Measurements from ENCODE around the gene DMD. TPM values are rescaled to one million over a fixed set of nuclear protein-coding genes. Genes with fewer than 3 reads are reported as not detected.
A peak's percentile ranks its signal among the peaks of the same experiment; 100 is the strongest.

The DMD gene
- polyA plus RNA-seq, 1 donor from 2014 or later: 3.1 TPM

DNA sequence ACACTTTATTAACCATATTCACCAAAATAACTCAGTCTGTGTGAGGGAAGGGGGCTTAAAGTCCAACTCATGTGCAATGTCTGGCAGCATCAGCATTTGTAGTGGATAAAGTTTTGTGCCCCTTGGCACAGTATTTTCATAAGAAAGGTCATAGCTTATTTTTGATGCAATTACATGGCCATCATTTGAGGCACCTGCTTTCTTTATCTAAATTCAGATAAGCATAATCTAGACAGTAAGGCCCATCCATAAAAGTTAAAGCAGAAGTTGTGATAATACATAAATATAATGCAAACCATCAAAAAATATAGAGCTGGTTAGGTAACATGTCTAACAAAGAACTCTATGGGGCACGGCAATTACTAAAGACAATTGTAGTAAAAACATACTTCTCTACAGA, 763.7 kb downstream of the DMD start:
- H3K36me3 Mint-ChIP-seq: no peaks in the 10 kb centered on the region
- no peak overlapping the region for H3K27ac Mint-ChIP-seq
- peaks cover 30 to 52% (median 44%) of the 10 kb centered on the region in 3 donors for H3K4me1 Mint-ChIP-seq
- no peak overlapping the region for H3K4me3 Mint-ChIP-seq
- H3K27me3 Mint-ChIP-seq: peaks cover 2% of the 10 kb centered on the region
- peaks cover 2 to 6% (median 3%) of the 10 kb centered on the region in 3 donors for H3K9me3 Mint-ChIP-seq

DNA sequence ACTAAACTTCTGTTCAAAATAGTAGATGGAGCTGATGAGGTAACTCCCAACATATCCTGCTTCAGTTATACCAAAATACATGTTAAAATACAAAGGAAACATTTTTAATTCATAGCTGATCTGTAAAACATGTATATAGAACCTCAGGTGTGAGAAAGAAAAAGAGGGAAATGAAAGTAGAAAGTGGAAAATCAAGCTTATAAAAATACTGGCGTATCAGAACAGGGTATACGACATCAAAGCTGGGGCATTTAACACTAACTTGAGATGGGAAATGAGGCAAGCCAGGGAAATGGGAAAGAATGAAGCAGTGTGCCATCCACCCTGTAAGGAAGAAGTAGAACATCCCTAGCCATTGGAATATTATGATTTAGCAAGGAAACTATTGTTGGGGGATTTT, 767.5 kb downstream of the DMD start:
- Mint-ChIP-seq H3K9me3 (peaks cover 2 to 6% (median 3%) of the 10 kb centered on the region in 3 donors), H3K36me3 (no peaks in the 10 kb centered on the region), H3K4me3 (peak overlapping the region in 3 of 4 donors; percentile 4 to 65 (median 6)), H3K27ac (peak overlapping the region; percentile 11 to 46 (median 18)), H3K27me3 (peaks cover 2% of the 10 kb centered on the region), H3K4me1 (peaks cover 24 to 44% (median 35%) of the 10 kb centered on the region in 3 donors)

DNA sequence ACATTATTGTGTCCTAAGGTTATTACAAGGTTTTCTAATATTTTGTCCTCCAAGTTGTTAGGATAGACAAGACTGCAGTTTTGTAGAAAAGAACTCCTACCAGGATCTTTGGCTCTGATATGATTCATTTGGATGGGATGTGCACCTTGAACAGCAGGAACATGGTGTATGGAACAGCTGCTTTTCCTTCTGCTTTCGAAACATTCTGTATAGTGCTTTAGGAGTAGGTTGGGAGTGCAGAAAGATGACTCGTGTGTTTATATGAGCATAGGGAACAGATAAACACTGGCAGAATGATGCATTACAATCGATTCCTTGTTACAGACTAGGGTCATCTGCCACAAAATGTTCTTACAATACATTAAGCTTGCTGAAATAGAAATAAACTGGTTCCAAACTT, 790.1 kb downstream of the DMD start:
- H3K36me3 Mint-ChIP-seq: no peaks in the 10 kb centered on the region
- no peak overlapping the region for H3K4me3 Mint-ChIP-seq
- H3K9me3 Mint-ChIP-seq: no peaks in the 10 kb centered on the region
- no peaks in the 10 kb centered on the region for H3K4me1 Mint-ChIP-seq
- no peak overlapping the region for H3K27ac Mint-ChIP-seq
- peaks cover 7% of the 10 kb centered on the region for H3K27me3 Mint-ChIP-seq

DNA sequence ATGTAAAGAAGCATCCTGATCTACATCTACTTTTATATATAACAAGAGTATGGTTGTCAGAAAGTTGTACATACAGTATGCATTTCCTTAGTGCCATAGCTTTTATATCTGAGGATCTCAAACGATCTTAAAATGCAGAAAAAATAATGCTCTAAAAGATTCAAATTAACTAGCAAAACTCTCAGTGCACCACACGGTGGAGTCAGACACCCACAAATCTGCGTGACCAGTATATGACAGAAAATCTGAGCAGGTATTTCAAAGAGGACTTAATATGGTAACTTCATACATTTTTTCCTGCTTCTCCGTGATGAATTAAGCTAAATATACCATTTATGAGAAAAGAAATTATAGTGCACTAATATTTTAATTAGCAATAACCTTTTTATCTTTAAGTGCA, 803.0 kb downstream of the DMD start:
- no peaks in the 10 kb centered on the region for H3K9me3 Mint-ChIP-seq
- no peaks in the 10 kb centered on the region for H3K27me3 Mint-ChIP-seq
- no peaks in the 10 kb centered on the region for H3K36me3 Mint-ChIP-seq
- no peak overlapping the region for H3K27ac Mint-ChIP-seq
- H3K4me3 Mint-ChIP-seq: no peak overlapping the region
- H3K4me1 Mint-ChIP-seq: no peaks in the 10 kb centered on the region

DNA sequence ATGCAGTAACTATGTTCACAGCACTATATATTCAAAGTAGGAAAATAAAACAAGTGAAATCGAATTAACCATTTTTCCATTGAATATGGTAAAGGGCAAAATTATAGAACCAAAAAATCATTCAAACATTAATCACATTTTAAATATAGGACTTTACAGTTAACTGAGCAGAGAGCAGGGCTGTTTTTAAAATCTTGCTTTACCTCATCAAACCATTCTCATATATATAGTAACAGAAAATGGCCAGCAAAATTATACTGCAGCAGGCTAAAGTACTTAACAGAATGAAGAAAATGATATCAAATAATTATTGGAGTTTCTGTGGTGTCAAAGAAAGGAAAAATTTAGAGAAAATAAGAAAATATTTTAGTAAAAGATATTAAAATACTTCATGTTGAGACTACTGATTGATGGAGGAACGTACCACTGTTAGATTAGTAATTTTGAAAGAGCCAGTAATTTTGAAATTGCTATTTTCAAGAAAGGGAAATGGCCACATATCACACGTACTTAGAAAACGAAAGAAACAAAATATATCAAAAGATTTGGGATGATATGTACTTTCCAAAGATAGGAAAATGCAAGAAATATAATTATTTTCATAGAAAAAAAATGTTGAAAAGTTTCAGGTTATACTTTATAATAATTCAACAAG, 813.7 kb downstream of the DMD start:
- Mint-ChIP-seq H3K9me3 (no peaks in the 10 kb centered on the region), H3K27ac (no peak overlapping the region), H3K4me3 (no peak overlapping the region), H3K36me3 (no peaks in the 10 kb centered on the region), H3K4me1 (no peaks in the 10 kb centered on the region), H3K27me3 (no peaks in the 10 kb centered on the region)

DNA sequence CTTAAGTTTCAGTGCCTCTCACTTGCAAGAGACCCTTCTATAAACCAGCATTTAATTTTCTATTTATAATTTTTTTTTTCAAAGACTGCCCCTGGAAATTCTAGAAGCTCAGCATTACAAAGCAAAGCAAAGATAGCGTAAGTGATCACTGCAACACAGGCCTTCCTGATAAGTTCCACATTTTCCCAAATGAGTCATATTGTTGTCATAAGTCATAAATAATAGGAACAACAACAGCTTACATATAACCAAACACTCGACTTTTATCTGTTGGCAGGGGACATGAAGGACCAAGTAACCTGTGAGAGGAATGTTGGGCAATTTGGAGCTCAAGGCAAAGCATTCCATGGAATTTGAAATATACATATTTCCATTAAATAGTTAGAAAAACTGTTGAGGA, 815.5 kb downstream of the DMD start:
- H3K4me1 Mint-ChIP-seq: no peaks in the 10 kb centered on the region
- H3K4me3 Mint-ChIP-seq: no peak overlapping the region
- H3K36me3 Mint-ChIP-seq: no peaks in the 10 kb centered on the region
- no peaks in the 10 kb centered on the region for H3K27me3 Mint-ChIP-seq
- no peak overlapping the region for H3K27ac Mint-ChIP-seq
- no peaks in the 10 kb centered on the region for H3K9me3 Mint-ChIP-seq

DNA sequence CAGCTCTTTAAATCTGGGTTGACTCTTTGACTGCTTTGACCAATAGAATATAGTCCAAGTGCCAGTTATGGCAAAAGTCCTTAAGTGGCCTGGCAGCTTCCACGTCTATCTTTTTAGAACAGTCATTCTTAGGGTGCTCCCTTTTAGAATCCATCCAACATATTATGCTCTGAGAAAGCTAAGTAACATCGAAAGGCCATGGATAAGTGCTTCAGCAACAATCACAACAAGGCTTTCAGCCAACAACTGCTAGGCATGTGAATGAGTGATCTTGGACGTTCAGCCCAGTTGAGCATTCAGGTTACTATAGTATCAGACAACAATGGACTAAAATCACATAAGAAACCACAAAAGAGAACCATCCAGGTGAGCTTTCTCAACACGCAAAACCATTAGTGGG, 818.7 kb downstream of the DMD start:
- H3K4me3 Mint-ChIP-seq: no peak overlapping the region
- H3K27me3 Mint-ChIP-seq: no peaks in the 10 kb centered on the region
- H3K9me3 Mint-ChIP-seq: no peaks in the 10 kb centered on the region
- no peak overlapping the region for H3K27ac Mint-ChIP-seq
- no peaks in the 10 kb centered on the region for H3K36me3 Mint-ChIP-seq
- no peaks in the 10 kb centered on the region for H3K4me1 Mint-ChIP-seq

DNA sequence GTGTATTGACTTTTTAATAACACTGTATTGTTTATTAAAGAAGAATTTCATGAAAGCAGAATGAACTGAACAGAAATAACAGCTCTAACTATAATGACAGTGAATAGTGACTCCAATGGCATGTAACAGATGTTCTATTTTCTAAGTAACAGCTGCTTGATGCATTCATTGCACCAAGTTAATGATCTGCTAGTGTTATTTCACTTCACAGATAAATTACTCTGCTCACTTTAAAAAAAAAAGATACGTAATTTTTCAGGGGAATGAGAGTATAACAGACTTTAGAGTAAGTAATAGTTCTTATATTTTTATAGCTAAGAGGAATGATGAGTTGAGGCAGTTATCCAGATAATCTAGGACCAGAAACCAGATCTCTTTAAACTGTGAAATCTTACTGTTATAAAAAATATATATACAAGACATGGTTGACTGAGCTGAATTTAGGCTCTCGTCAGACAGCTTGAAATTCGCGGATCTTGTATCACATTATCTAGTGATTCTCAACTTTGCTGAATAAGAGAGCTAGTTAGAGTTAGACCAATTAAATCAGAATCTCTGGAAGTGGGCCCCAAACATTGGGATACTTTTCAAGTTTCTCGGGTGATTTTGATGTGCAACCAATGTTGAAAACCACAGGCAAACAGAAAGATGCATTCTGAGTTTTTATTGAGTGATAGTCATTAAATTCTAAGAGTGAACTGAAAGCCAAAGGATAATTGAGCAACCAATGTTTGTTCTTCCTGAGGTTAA, 840.7 kb downstream of the DMD start:
- H3K27ac Mint-ChIP-seq: no peak overlapping the region
- no peaks in the 10 kb centered on the region for H3K36me3 Mint-ChIP-seq
- H3K4me3 Mint-ChIP-seq: no peak overlapping the region
- no peaks in the 10 kb centered on the region for H3K4me1 Mint-ChIP-seq
- peaks cover 0 to 1% (median 0%) of the 10 kb centered on the region in 3 donors for H3K9me3 Mint-ChIP-seq
- no peaks in the 10 kb centered on the region for H3K27me3 Mint-ChIP-seq

DNA sequence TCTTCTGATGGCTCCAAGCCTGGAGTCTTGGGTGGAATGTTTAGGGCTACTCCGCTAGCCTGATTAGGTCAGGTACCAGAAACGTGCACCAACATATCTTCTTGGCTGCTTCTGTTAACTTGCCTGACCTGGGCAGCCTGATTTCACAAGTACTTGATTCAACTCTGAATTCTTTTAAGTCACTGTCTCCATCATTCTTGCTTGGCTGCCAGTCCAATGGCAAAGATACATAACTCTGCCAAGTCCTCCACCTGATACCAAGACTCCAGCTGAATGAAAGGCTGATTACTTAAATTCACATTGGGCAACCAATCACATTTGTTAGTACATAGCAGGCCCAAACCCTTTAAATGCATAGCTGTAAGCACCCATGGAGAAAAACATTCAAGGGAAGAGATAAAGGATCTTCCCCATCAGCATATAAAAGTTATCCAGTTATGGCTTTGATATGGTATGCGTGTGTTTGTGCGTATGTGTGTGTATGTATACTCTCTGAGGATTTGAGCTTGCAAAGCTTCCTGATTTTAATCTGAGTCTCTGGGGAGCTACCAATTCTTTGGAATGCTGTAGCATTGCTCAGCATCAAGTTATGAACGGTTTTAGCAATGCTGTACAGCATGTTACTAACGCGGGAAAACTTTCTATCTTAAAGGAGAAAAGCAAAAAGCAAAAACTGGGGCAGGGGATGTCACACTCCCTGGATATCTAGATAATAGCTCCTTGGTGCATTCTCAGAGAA, 917.2 kb downstream of the DMD start:
- Mint-ChIP-seq H3K27ac (no peak overlapping the region), H3K36me3 (no peaks in the 10 kb centered on the region), H3K4me3 (no peak overlapping the region), H3K4me1 (no peaks in the 10 kb centered on the region), H3K27me3 (no peaks in the 10 kb centered on the region), H3K9me3 (peaks cover 0 to 7% (median 2%) of the 10 kb centered on the region in 3 donors)

DNA sequence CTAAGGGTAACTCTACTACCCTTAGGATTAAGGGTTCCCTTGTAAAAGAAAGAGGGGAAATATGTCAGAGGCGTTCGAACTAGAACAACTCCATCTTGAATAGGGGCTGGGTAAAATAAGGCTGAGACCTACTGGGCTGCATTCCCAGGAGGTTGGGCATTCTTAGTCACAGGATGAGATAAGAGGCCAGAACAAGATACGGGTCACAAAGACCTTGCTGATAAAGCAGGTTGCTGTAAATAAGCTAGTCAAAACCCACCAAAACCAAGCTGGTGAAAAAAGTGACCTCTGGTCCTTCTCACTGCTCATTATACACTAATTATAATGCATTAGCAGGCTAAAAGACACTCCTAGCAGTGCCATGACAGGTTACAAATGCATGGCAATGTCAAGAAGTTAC, 922.0 kb downstream of the DMD start:
- no peak overlapping the region for H3K4me3 Mint-ChIP-seq
- no peaks in the 10 kb centered on the region for H3K4me1 Mint-ChIP-seq
- H3K27me3 Mint-ChIP-seq: no peaks in the 10 kb centered on the region
- H3K9me3 Mint-ChIP-seq: peaks cover 0 to 4% (median 0%) of the 10 kb centered on the region in 3 donors
- no peaks in the 10 kb centered on the region for H3K36me3 Mint-ChIP-seq
- H3K27ac Mint-ChIP-seq: no peak overlapping the region

DNA sequence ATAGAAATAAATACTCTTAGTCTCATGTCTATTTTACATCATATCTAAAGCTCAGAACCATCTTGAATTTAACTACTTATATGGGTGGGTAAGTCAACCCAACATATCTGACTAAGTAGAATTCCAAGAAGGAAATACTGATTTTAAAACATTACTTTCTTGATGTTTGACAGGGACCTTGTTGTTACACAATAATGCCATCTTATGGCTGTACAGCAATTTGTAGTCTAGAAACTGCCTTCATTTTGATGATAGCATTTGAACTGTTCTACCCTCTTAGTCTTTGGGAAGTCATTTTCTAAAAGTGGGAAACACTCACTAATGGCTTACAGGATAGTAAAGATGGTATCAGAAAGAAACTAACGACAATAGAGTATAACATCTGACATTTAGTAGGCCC, 929.5 kb downstream of the DMD start:
- H3K27me3 Mint-ChIP-seq: peaks cover 2% of the 10 kb centered on the region
- H3K36me3 Mint-ChIP-seq: no peaks in the 10 kb centered on the region
- H3K4me1 Mint-ChIP-seq: peaks cover 0 to 4% (median 0%) of the 10 kb centered on the region in 3 donors
- peaks cover 0 to 3% (median 2%) of the 10 kb centered on the region in 3 donors for H3K9me3 Mint-ChIP-seq
- no peak overlapping the region for H3K4me3 Mint-ChIP-seq
- no peak overlapping the region for H3K27ac Mint-ChIP-seq

DNA sequence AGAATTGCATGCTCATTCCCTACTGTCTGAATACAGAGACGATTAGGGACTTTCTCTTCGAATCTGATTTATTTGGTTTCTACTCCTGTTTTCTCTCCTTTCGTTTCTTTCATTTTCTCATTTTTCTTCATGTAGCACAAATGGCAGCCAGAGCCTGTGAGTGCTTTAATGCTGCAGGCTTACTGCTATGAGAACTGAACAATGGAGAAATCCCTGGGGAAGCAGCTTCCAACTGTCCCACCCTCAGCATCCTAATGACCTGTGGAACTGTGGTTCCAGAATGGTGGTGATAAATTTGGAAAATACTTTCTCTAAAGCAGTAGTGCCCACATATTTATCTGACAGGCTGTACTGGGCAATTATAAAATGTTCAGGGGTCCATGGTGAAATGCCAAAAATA, 930.4 kb downstream of the DMD start:
- Mint-ChIP-seq H3K9me3 (peaks cover 0 to 3% (median 2%) of the 10 kb centered on the region in 3 donors), H3K4me1 (peaks cover 0 to 4% (median 0%) of the 10 kb centered on the region in 3 donors), H3K27me3 (peaks cover 2% of the 10 kb centered on the region), H3K36me3 (no peaks in the 10 kb centered on the region), H3K4me3 (no peak overlapping the region), H3K27ac (no peak overlapping the region)

DNA sequence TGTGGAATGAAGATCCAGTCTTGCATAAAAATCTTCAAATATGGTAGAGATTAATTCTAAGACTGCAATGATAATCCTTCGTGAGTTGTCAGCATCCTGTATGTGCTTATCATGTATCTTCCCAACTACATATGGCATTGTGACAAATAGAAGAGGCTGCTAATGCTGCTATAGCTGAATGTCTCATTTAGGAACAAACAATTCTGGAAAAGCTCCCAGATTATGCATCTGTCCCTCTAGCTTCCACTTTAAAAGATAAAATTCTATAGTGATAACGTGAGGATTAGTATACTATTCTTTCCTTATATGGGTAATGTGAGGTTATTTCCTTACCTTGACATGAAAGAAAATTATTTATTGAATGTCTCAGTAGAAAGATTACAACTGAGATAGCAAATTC, 930.9 kb downstream of the DMD start:
- Mint-ChIP-seq H3K9me3 (peaks cover 0 to 3% (median 2%) of the 10 kb centered on the region in 3 donors), H3K36me3 (no peaks in the 10 kb centered on the region), H3K27ac (no peak overlapping the region), H3K27me3 (peaks cover 2% of the 10 kb centered on the region), H3K4me1 (peaks cover 0 to 4% (median 0%) of the 10 kb centered on the region in 3 donors), H3K4me3 (no peak overlapping the region)

DNA sequence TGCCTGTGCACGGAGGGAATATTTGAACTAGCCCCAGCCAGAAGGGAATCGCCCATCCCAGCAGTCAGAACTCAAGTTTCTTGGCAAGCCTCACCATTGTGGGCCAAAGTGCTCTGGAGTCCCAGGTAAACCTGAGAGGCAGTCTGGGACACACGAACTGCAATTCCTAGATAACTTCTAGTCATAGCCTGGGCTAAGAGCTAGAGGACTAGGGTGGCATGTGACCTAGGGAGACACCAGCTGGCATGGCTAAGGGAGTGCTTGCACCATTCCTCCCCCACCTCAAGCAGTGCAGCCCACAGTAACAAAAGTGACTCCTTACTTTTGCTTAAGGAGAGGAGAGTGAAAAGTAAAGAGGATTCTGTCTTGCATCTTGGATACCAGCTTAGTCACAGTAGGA, 935.2 kb downstream of the DMD start:
- H3K4me1 Mint-ChIP-seq: peaks cover 0 to 4% (median 0%) of the 10 kb centered on the region in 3 donors
- no peak overlapping the region for H3K4me3 Mint-ChIP-seq
- H3K27ac Mint-ChIP-seq: no peak overlapping the region
- H3K27me3 Mint-ChIP-seq: peaks cover 2% of the 10 kb centered on the region
- peaks cover 0 to 3% (median 3%) of the 10 kb centered on the region in 3 donors for H3K9me3 Mint-ChIP-seq
- no peaks in the 10 kb centered on the region for H3K36me3 Mint-ChIP-seq

DNA sequence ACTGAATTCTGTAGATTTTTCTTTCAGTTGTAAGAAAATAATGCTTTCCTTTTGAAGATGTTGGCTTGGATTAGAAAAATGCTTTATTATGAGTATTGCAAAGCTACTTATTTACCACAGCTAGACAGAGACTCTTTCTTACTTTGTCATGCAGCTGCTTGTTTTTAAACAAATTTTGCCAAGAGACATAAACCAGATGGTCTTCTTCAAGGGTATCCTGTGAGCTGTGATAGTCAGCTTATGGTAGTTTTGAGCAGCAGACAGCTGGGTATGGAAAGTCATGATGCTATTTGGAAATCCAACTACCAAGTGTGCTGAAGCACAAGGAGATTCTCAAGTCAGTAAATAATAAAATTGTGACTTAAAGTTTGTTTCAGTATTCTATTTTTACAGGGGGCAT, 941.5 kb downstream of the DMD start:
- H3K27me3 Mint-ChIP-seq: no peaks in the 10 kb centered on the region
- H3K4me3 Mint-ChIP-seq: no peak overlapping the region
- H3K27ac Mint-ChIP-seq: no peak overlapping the region
- H3K36me3 Mint-ChIP-seq: no peaks in the 10 kb centered on the region
- no peaks in the 10 kb centered on the region for H3K4me1 Mint-ChIP-seq
- peaks cover 0 to 3% (median 1%) of the 10 kb centered on the region in 3 donors for H3K9me3 Mint-ChIP-seq
